ENCODE measurements around the gene IL22RA1.

GRCh38 chr1:24186993-24187790, 44.3 kb upstream of the IL22RA1 start, which contains the start of gene IFNLR1:
- TF ChIP-seq CTCF (IDR thresholded peaks at IDR 0.05; ENCODE audit: insufficient read depth, low read length, poor library complexity, severe bottlenecking) (no peak), EZH2phosphoT487 (conservative IDR thresholded peaks at IDR 0.05; ENCODE audit: low read length) (no peak)
